Mesendoderm (in vitro differentiated cells): ENCODE results near the gene RGS6.

Experiments
- DNase-seq: peaks from one replicate; pipeline ENCODE4 v3.0.0; 2013
- H2AK5ac ChIP-seq: 2 replicates; pipeline ENCODE4 v1.6.1; 2013; ENCODE audit warnings: low read length, inconsistent platforms
- H2BK120ac ChIP-seq: 2 replicates; pipeline ENCODE4 v1.6.1; 2013; ENCODE audit warnings: low read depth, mild to moderate bottlenecking, low read length, moderate library complexity, mixed read lengths
- H2BK15ac ChIP-seq: replicated peaks from 2 replicates; pipeline ENCODE4 v1.6.1; 2013; ENCODE audit warnings: low read depth, mild to moderate bottlenecking, moderate library complexity
- H2BK5ac ChIP-seq: 2 replicates; pipeline ENCODE4 v1.6.1; 2013; ENCODE audit warnings: low read length, inconsistent platforms
- H3K18ac ChIP-seq: 2 replicates; pipeline ENCODE4 v1.6.1; 2013; ENCODE audit warnings: mild to moderate bottlenecking, low read length, mixed read lengths
- H3K23ac ChIP-seq: one replicate; pipeline ENCODE4 v1.6.1; 2013; ENCODE audit warnings: low read length
- H3K27ac ChIP-seq: 2 replicates; pipeline ENCODE4 v1.5.1; 2013; ENCODE audit warnings: low read depth, mild to moderate bottlenecking, inconsistent platforms, low read length, moderate library complexity
- H3K27me3 ChIP-seq: 2 replicates; pipeline ENCODE4 v1.6.1; 2013; ENCODE audit warnings: low read length, control low read depth, mild to moderate bottlenecking, inconsistent platforms; ENCODE audit not compliant: insufficient read depth, poor library complexity
- H3K36me3 ChIP-seq: 2 replicates; pipeline ENCODE4 v1.6.1; 2013; ENCODE audit warnings: low read length, inconsistent platforms; ENCODE audit not compliant: control insufficient read depth, insufficient read depth
- H3K4ac ChIP-seq: one replicate; pipeline ENCODE4 v1.6.1; 2013; ENCODE audit warnings: low read depth, mild to moderate bottlenecking, low read length, moderate library complexity
- H3K4me1 ChIP-seq: 2 replicates; pipeline ENCODE4 v1.6.1; 2013; ENCODE audit warnings: low read depth, low read length, inconsistent platforms; ENCODE audit not compliant: control insufficient read depth
- H3K4me2 ChIP-seq: 2 replicates; pipeline ENCODE4 v1.6.1; 2013; ENCODE audit warnings: low read length
- H3K4me3 ChIP-seq: 2 replicates; pipeline ENCODE4 v1.5.1; 2013; ENCODE audit warnings: mild to moderate bottlenecking, low read length
- H3K56ac ChIP-seq: one replicate; pipeline ENCODE4 v1.6.1; 2013; ENCODE audit warnings: low read length
- H3K79me1 ChIP-seq: 2 replicates; pipeline ENCODE4 v1.6.1; 2013; ENCODE audit warnings: low read length, inconsistent platforms
- H3K79me2 ChIP-seq: 2 replicates; pipeline ENCODE4 v1.6.1; 2013; ENCODE audit warnings: mild to moderate bottlenecking, low read length; ENCODE audit not compliant: control insufficient read depth, insufficient read depth
- H3K9ac ChIP-seq: 2 replicates; pipeline ENCODE4 v1.6.1; 2013; ENCODE audit warnings: low read length, inconsistent platforms
- H4K5ac ChIP-seq: one replicate; pipeline ENCODE4 v1.6.1; 2013; ENCODE audit warnings: low read length
- H4K8ac ChIP-seq: one replicate; pipeline ENCODE4 v1.6.1; 2013; ENCODE audit warnings: low read depth, mild to moderate bottlenecking, control low read depth, low read length, moderate library complexity
- WGBS: extraction: QIAGEN DNeasy Blood & Tissue Kit; methylation state at CpG from one replicate; pipeline ENCODE4 v1.1.7; 2013; ENCODE audit warnings: low lambda C conversion rate, missing lambda C conversion rate; ENCODE audit not compliant: insufficient coverage; ENCODE audit errors: extremely low coverage; 5-methylcytosine and 5-hydroxymethylcytosine counted together

RGS6 gene

GRCh38 chr14:72535485-72535884 lies 603.3 kb downstream of the RGS6 start:
- Histone ChIP-seq H3K36me3 (no peaks in the 10 kb centered on the region), H4K8ac (no peak overlapping the region), H3K27me3 (no peaks in the 10 kb centered on the region), H3K56ac (no peak overlapping the region), H3K79me2 (no peaks in the 10 kb centered on the region), H2AK5ac (no peak overlapping the region), H3K18ac (no peak overlapping the region), H3K4me1 (no peaks in the 10 kb centered on the region), H3K4me3 (no peak overlapping the region), H4K5ac (no peak overlapping the region), H3K4me2 (no peak overlapping the region), H3K4ac (no peak overlapping the region), H3K79me1 (no peaks in the 10 kb centered on the region), H3K9ac (no peak overlapping the region), H2BK15ac (no peak overlapping the region), H3K27ac (no peak overlapping the region), H3K23ac (no peak overlapping the region), H2BK5ac (no peak overlapping the region), H2BK120ac (no peak overlapping the region)
- no peak for DNase-seq
- no CpG with 5 or more reads among the region's 1 CpG for WGBS

GRCh38 chr14:72538387-72538786 lies 606.2 kb downstream of the RGS6 start:
- no peaks in the 10 kb centered on the region for H3K36me3 ChIP-seq
- no peak overlapping the region for H2AK5ac ChIP-seq
- H3K27me3 ChIP-seq = no peaks in the 10 kb centered on the region
- H3K27ac ChIP-seq = no peak overlapping the region
- H3K18ac ChIP-seq = no peak overlapping the region
- H3K9ac ChIP-seq = no peak overlapping the region
- no CpG with 5 or more reads among the region's 3 CpGs for WGBS
- no peak overlapping the region for H3K23ac ChIP-seq
- DNase-seq = no peak
- no peak overlapping the region for H2BK5ac ChIP-seq
- H4K5ac ChIP-seq = no peak overlapping the region
- no peak overlapping the region for H3K4me3 ChIP-seq
- H3K79me2 ChIP-seq = no peaks in the 10 kb centered on the region
- no peak overlapping the region for H4K8ac ChIP-seq
- H3K56ac ChIP-seq = no peak overlapping the region
- H3K4ac ChIP-seq = no peak overlapping the region
- no peak overlapping the region for H2BK15ac ChIP-seq
- no peak overlapping the region for H3K4me2 ChIP-seq
- no peaks in the 10 kb centered on the region for H3K79me1 ChIP-seq
- H3K4me1 ChIP-seq = no peaks in the 10 kb centered on the region
- H2BK120ac ChIP-seq = no peak overlapping the region

GRCh38 chr14:72539661-72540315 lies 607.6 kb downstream of the RGS6 start:
- WGBS = no CpG with 5 or more reads among the region's 14 CpGs
- H3K27ac ChIP-seq = no peak overlapping the region
- H2BK5ac ChIP-seq = no peak overlapping the region
- no peak overlapping the region for H3K18ac ChIP-seq
- no peak overlapping the region for H3K23ac ChIP-seq
- H3K4me2 ChIP-seq = no peak overlapping the region
- peaks cover 4% of the 10 kb centered on the region for H3K4me1 ChIP-seq
- no peak overlapping the region for H4K8ac ChIP-seq
- no peak overlapping the region for H2AK5ac ChIP-seq
- H4K5ac ChIP-seq = no peak overlapping the region
- DNase-seq = no peak
- H3K4me3 ChIP-seq = no peak overlapping the region
- H3K36me3 ChIP-seq = no peaks in the 10 kb centered on the region
- no peak overlapping the region for H3K4ac ChIP-seq
- H3K56ac ChIP-seq = no peak overlapping the region
- no peak overlapping the region for H2BK15ac ChIP-seq
- H3K9ac ChIP-seq = no peak overlapping the region
- H2BK120ac ChIP-seq = no peak overlapping the region
- H3K79me1 ChIP-seq = no peaks in the 10 kb centered on the region
- H3K79me2 ChIP-seq = no peaks in the 10 kb centered on the region
- no peaks in the 10 kb centered on the region for H3K27me3 ChIP-seq

- peaks cover 6% of the 10 kb centered on the region for H3K4me1 ChIP-seq
- WGBS = no CpG with 5 or more reads among the region's 6 CpGs
- no peak overlapping the region for H3K23ac ChIP-seq
- H3K79me2 ChIP-seq = no peaks in the 10 kb centered on the region
- no peak overlapping the region for H3K56ac ChIP-seq
- H2BK120ac ChIP-seq = no peak overlapping the region
- no peak overlapping the region for H4K5ac ChIP-seq
- DNase-seq = no peak
- no peaks in the 10 kb centered on the region for H3K79me1 ChIP-seq
- no peak overlapping the region for H3K4me2 ChIP-seq
- no peaks in the 10 kb centered on the region for H3K36me3 ChIP-seq
- H3K4me3 ChIP-seq = no peak overlapping the region
- H2BK5ac ChIP-seq = no peak overlapping the region
- no peak overlapping the region for H3K18ac ChIP-seq
- H2BK15ac ChIP-seq = no peak overlapping the region
- H3K27me3 ChIP-seq = no peaks in the 10 kb centered on the region
- H3K4ac ChIP-seq = no peak overlapping the region
- no peak overlapping the region for H3K27ac ChIP-seq
- H4K8ac ChIP-seq = no peak overlapping the region
- no peak overlapping the region for H3K9ac ChIP-seq
- H2AK5ac ChIP-seq = no peak overlapping the region
Measured at GRCh38 chr14:72540836-72541235, 608.6 kb downstream of the RGS6 start.

- Histone ChIP-seq H3K36me3 (no peaks in the 10 kb centered on the region), H2BK120ac (no peak overlapping the region), H3K27ac (no peak overlapping the region), H3K4me2 (no peak overlapping the region), H2BK5ac (no peak overlapping the region), H3K79me1 (no peaks in the 10 kb centered on the region), H2BK15ac (no peak overlapping the region), H3K23ac (no peak overlapping the region), H4K8ac (no peak overlapping the region), H3K18ac (no peak overlapping the region), H2AK5ac (no peak overlapping the region), H3K4me3 (no peak overlapping the region), H3K4me1 (peaks cover 6% of the 10 kb centered on the region), H3K27me3 (no peaks in the 10 kb centered on the region), H3K79me2 (no peaks in the 10 kb centered on the region), H3K9ac (no peak overlapping the region), H4K5ac (no peak overlapping the region), H3K4ac (no peak overlapping the region), H3K56ac (no peak overlapping the region)
- no CpG with 5 or more reads among the region's 8 CpGs for WGBS
- DNase-seq = no peak
Measured at GRCh38 chr14:72541546-72541945, 609.3 kb downstream of the RGS6 start.

GRCh38 chr14:72543341-72543740 lies 611.1 kb downstream of the RGS6 start:
- WGBS = no CpG with 5 or more reads among the region's 1 CpG
- no peaks in the 10 kb centered on the region for H3K27me3 ChIP-seq
- DNase-seq = no peak
- H2BK15ac ChIP-seq = no peak overlapping the region
- no peak overlapping the region for H2AK5ac ChIP-seq
- no peak overlapping the region for H4K5ac ChIP-seq
- no peaks in the 10 kb centered on the region for H3K79me1 ChIP-seq
- H3K36me3 ChIP-seq = no peaks in the 10 kb centered on the region
- H3K4me2 ChIP-seq = no peak overlapping the region
- H3K9ac ChIP-seq = no peak overlapping the region
- no peak overlapping the region for H2BK120ac ChIP-seq
- no peak overlapping the region for H3K18ac ChIP-seq
- no peak overlapping the region for H2BK5ac ChIP-seq
- H3K4me3 ChIP-seq = no peak overlapping the region
- H3K79me2 ChIP-seq = no peaks in the 10 kb centered on the region
- H3K4me1 ChIP-seq = peaks cover 6% of the 10 kb centered on the region
- H3K27ac ChIP-seq = no peak overlapping the region
- no peak overlapping the region for H3K4ac ChIP-seq
- no peak overlapping the region for H3K56ac ChIP-seq
- no peak overlapping the region for H4K8ac ChIP-seq
- H3K23ac ChIP-seq = no peak overlapping the region
